Duodenal mucosa (tissue), 2 donors: ENCODE measurements around the gene TFPI.

Experiments used
- H3K27ac ChIP-seq: one replicate; pipeline ENCODE4 v1.7.0; 2013; ENCODE audit warnings: low read depth, low read length
- H3K27me3 ChIP-seq, 2 donors: one replicate each; pipeline ENCODE4 v1.7.0; 2013; ENCODE audit warnings: low read length in 2 of 2, control low read depth in 1 of 2; ENCODE audit not compliant: insufficient read depth in 2 of 2, control insufficient read depth in 1 of 2
- H3K36me3 ChIP-seq, 2 donors: one replicate each; pipeline ENCODE4 v1.7.0; 2013; ENCODE audit warnings: low read length in 2 of 2, control low read depth in 1 of 2; ENCODE audit not compliant: insufficient read depth in 2 of 2, control insufficient read depth in 1 of 2
- H3K4me1 ChIP-seq, 2 donors: one replicate each; pipeline ENCODE4 v1.7.0; 2013; ENCODE audit warnings: low read length in 2 of 2, control low read depth in 1 of 2; ENCODE audit not compliant: insufficient read depth in 2 of 2, control insufficient read depth in 1 of 2
- H3K4me3 ChIP-seq, 2 donors: one replicate each; pipeline ENCODE4 v1.7.0; 2013; ENCODE audit warnings: low read length in 2 of 2, low read depth in 1 of 2
- H3K9ac ChIP-seq, 2 donors: one replicate each; pipeline ENCODE4 v1.7.0; 2013; ENCODE audit warnings: low read length in 2 of 2, low read depth in 1 of 2
- H3K9me3 ChIP-seq, 2 donors: one replicate each; pipeline ENCODE4 v1.7.0; 2013; ENCODE audit warnings: low read length in 2 of 2, control low read depth in 1 of 2; ENCODE audit not compliant: control insufficient read depth in 1 of 2

TFPI gene

DNA sequence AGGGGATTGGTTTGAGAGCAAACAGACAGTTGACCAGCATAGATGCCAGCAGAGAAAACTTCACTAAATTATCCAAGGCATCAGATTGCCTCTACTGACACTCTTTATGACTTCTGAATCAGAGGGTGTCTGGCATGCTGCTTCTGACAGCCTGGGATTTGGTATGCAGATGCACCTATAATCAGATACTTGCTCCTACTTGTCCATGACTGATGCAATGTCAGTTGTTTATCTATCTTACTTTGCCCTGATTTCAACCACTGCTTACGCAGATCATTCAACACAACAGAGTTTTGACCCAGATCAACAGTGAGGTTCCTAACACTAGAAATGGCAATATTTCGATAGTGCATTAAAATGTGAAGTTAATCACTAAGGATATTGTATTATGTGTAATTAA lies 83.5 kb downstream of the TFPI start:
- Histone ChIP-seq H3K9ac (no peak overlapping the region), H3K4me3 (no peak overlapping the region), H3K27me3 (no peaks in the 10 kb centered on the region), H3K9me3 (no peaks in the 10 kb centered on the region), H3K27ac (no peak overlapping the region), H3K4me1 (no peaks in the 10 kb centered on the region), H3K36me3 (peaks cover 0 to 4% of the 10 kb centered on the region in 2 donors)

DNA sequence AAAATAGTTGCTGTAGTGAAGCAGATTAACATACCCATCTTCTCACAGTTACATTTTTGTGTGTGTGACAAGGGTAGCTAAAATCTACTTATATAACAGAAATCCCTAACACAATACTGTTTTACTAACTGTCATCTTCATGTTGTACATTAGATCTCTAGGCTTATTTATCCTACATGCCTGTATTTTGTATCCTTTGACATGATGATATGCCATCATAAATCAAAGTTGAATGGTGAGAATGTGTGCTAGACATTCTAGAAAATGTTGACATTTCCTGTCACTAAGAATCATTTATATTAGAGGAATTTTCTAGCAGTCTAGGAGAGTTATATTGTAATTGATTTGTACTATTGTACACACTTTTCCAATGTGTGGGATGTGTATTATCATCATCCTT lies 84.7 kb downstream of the TFPI start:
- H3K9me3 ChIP-seq, result no peaks in the 10 kb centered on the region

DNA sequence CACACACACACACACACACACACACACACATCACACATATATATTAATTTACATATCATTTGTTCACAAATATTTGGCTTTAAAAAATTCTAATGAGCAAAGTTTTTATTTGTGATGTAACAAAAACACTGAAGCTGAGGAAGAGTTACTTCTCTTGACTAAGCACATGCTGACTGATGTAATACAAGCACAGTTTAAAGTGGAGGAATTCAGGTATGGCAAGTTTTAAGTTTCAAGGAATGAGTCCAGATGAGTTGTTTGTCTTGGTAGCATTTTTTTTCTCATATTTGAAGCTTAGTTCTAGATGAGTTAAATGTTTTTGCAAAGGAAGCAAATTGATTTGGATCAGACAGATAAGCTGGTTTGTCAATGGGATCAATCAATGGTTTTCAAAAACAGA lies 86.0 kb downstream of the TFPI start:
- no peak overlapping the region for H3K9ac ChIP-seq
- H3K27ac ChIP-seq, result no peak overlapping the region
- no peak overlapping the region for H3K4me3 ChIP-seq
- H3K27me3 ChIP-seq, result no peaks in the 10 kb centered on the region
- peaks cover 0 to 4% of the 10 kb centered on the region in 2 donors for H3K36me3 ChIP-seq
- no peaks in the 10 kb centered on the region for H3K4me1 ChIP-seq
- H3K9me3 ChIP-seq, result no peaks in the 10 kb centered on the region

More for the DNA sequence above, 84.7 kb downstream of the TFPI start:
- Histone ChIP-seq H3K27ac (no peak overlapping the region), H3K4me3 (no peak overlapping the region), H3K9ac (no peak overlapping the region), H3K4me1 (no peaks in the 10 kb centered on the region), H3K27me3 (no peaks in the 10 kb centered on the region), H3K36me3 (peaks cover 0 to 4% of the 10 kb centered on the region in 2 donors)

DNA sequence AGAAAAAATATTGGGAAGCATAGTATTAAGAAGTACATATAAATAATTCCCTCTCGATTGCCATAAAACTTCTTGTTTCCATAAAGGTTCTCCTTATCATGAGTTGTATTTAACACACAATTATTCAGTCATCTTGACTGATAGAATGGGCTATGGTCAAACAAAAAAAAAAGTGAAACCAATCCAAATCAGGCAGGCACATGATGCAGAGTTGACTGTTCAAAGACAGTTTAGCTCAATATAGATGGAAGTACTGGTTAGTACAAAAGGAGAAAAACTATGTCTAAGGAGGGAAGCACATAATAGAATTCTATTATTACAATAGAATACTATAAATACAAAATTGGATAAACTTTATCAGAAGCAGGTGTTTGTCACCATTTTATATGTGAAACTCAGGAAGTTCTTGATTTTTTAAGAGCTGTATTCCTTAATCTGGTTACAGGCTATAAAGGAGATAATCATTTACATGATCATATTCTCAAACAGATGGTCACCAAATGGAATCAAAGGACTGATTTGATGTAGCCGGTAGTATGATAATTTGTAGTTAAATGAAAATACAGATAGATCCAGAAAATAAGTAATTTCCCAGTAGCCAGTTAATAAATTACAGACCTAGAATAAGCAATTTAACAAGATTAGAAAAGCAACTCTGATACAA lies 88.0 kb downstream of the TFPI start:
- Histone ChIP-seq H3K4me1 (no peaks in the 10 kb centered on the region), H3K4me3 (no peak overlapping the region), H3K27me3 (no peaks in the 10 kb centered on the region), H3K36me3 (peaks cover 0 to 4% of the 10 kb centered on the region in 2 donors), H3K9me3 (no peaks in the 10 kb centered on the region), H3K27ac (no peak overlapping the region), H3K9ac (no peak overlapping the region)

DNA sequence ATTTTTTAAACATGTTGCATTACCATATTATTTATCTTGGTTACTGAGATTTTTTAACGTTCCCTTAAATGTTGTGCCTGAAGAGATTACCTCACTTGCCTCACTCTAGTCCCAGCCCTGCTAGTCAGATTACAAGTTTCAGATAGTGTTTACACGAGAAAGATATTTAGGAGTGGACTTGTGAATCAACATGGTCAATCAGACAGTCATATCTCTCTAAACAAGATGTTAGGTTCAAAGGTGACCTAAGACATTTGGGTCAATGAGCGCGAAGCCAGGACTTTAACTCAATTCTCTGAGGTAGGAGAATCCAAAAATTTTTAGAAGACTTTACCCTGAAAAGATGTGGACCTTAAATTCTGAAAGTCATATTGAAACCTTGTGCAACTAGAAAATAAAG lies 91.4 kb downstream of the TFPI start:
- Histone ChIP-seq H3K36me3 (no peaks in the 10 kb centered on the region), H3K27ac (no peak overlapping the region), H3K4me1 (no peaks in the 10 kb centered on the region), H3K4me3 (no peak overlapping the region), H3K9ac (no peak overlapping the region), H3K27me3 (no peaks in the 10 kb centered on the region), H3K9me3 (no peaks in the 10 kb centered on the region)

DNA sequence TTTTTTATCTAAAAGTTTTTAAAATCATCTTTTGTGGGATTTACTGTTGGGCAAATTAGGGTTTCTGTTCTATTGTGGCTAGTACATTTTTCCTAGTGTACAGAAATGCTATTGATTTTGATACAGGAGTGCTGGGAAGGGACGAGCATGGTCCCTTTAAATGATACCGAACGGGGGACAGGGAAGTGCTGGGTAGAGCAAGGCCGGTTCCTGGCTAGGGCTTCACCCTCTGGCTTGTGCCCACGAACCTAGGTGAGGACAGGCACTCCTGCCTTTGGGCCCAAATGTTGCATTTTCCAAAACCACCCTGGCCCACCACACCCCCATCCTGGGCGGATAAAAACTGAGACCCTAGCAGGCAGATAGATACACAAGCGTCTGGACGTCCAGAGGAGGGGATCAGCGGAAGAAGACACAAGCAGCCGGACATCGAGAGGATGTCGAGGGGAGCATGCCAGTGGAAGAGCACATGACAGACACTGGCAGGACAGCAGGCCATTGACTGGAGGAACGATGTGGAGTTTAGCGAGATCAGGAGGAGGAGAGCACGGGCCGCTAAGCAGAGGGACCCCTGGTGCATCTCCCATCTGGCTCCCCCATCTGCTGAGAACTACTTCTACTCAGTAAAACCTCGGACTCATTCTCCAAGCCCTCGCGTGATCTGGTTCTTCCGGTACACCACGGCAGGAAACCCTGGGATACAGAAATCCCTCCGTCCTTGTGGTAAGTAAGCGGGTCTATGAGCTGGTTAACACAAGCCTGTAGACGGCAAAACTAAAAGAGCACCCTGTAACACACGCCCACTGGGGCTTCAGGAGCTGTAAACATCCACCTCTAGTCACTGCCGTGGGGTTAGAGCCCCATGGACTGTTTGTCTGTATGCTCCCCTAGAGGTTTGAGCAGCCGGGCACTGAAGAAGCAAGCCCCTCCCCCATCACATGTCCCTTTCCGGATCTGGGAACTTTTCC lies 92.7 kb downstream of the TFPI start:
- Histone ChIP-seq H3K36me3 (no peaks in the 10 kb centered on the region), H3K9me3 (no peaks in the 10 kb centered on the region), H3K4me1 (no peaks in the 10 kb centered on the region), H3K9ac (no peak overlapping the region), H3K27me3 (no peaks in the 10 kb centered on the region), H3K27ac (no peak overlapping the region), H3K4me3 (peak overlapping the region; percentile 7 to 24)

DNA sequence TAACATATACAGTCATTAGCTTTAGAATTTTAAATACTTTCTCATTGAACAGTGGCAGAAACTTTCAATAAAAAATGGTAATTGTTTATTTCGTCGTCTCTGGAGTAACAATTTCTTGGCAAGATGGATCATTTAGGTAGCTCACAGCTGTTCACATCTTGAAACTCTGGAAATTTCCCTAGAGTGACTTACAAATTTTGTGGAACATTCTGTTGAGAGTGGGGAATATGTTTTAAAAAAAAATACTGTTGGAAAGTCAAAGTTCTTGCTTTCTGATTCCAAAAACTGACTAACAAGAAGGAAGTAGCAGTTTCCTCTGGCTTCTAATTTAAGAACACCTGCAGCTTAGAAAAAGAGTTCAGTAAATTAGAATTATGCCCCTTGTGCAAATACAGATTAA lies 95.0 kb downstream of the TFPI start:
- no peak overlapping the region for H3K9ac ChIP-seq
- no peak overlapping the region for H3K4me3 ChIP-seq
- H3K4me1 ChIP-seq, result no peaks in the 10 kb centered on the region

DNA sequence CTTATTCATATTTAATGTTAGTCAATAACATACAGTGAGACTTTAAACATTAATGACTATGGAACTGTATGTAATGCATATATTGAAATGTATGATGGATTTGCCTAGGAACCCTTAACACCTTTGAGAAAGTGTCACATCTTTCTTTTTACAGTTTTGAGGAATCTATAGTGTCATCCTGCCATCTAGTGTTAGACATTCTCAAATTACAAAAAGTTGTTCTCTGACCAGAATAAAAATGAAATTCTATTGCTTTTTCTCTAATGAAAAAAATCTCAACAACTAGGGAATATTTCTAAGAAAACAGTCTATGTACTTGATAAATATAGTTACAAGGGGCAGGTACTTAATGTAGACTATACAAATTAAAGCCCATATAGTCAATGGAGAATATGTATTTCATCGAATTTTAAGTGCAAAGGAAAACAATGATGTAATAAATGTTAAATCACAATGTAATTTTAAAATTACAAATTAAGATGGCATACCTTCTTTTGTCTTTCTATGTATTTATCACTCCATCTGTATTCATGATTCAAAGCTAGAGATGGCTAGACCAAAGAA lies 101.1 kb downstream of the TFPI start:
- H3K4me3 ChIP-seq, result no peak overlapping the region
- H3K27ac ChIP-seq, result no peak overlapping the region
- no peak overlapping the region for H3K9ac ChIP-seq
- no peaks in the 10 kb centered on the region for H3K4me1 ChIP-seq
- no peaks in the 10 kb centered on the region for H3K9me3 ChIP-seq
- H3K27me3 ChIP-seq, result no peaks in the 10 kb centered on the region
- H3K36me3 ChIP-seq, result no peaks in the 10 kb centered on the region

More for the DNA sequence above, 95.0 kb downstream of the TFPI start:
- no peaks in the 10 kb centered on the region for H3K36me3 ChIP-seq
- no peak overlapping the region for H3K27ac ChIP-seq
- H3K9me3 ChIP-seq, result no peaks in the 10 kb centered on the region
- H3K27me3 ChIP-seq, result no peaks in the 10 kb centered on the region

DNA sequence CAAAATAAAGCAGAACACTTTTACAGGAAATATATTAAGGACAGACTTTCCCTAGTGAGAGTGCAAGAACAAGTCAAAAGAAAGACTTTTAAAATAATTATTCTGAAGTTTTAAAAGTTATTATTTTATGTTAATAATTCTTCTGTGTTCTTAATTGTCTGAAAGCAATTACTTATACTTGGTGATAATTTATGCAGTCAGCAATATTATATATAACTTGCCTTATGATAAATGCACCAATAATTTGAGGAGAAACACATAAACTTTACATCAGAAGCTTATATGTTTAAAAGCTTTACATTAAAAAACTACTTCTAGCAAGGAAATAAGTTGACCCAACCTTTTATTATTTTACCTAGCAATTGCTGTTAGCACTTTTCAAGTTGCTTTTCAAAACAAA lies 102.7 kb downstream of the TFPI start:
- Histone ChIP-seq H3K4me1 (no peaks in the 10 kb centered on the region), H3K36me3 (no peaks in the 10 kb centered on the region), H3K9ac (no peak overlapping the region), H3K9me3 (no peaks in the 10 kb centered on the region), H3K27me3 (no peaks in the 10 kb centered on the region), H3K27ac (no peak overlapping the region), H3K4me3 (no peak overlapping the region)

DNA sequence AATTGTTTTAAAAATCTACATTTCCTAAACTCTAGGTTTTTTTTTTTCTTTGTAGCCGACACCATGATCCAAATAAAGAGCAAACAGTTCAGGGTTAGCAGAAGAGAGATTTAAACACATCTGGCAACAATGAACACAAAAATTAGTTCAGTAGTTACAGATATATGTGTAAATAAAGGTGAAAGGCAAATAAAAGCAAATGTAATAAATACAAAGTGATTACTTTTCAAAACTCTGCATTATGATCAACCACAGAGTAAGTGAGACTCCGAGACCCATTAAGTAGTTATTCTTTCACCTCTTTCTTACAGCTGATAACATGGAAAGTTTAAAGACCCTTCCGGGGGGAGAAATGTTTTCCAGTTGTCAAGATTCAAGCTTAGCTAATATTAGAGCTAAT lies 106.9 kb downstream of the TFPI start:
- Histone ChIP-seq H3K9ac (no peak overlapping the region), H3K4me3 (peak overlapping the region in 1 of 2 donors; percentile 42), H3K27ac (no peak overlapping the region)

More for the DNA sequence above, 106.9 kb downstream of the TFPI start:
- Histone ChIP-seq H3K36me3 (no peaks in the 10 kb centered on the region), H3K4me1 (no peaks in the 10 kb centered on the region), H3K9me3 (no peaks in the 10 kb centered on the region), H3K27me3 (no peaks in the 10 kb centered on the region)
